Fibroblast of the conjunctiva (primary cell): ENCODE data around the gene MORF4L2.

Experiments used
- DNase-seq: peaks from one replicate; pipeline ENCODE4 v3.0.0-alpha.2; 2010; ENCODE audit warnings: low read depth

The MORF4L2 gene

GRCh38 chrX:103631145-103631544, 55.4 kb downstream of the MORF4L2 start:
- no peak for DNase-seq

GRCh38 chrX:103630171-103630511, 56.4 kb downstream of the MORF4L2 start:
- no peak for DNase-seq

GRCh38 chrX:103629318-103630170, 57.0 kb downstream of the MORF4L2 start:
- peak; percentile 56 for DNase-seq

- no peak for DNase-seq
Measured at GRCh38 chrX:103628386-103629317, 57.8 kb downstream of the MORF4L2 start, which contains the start of gene TCEAL1. Gene TCEAL1 (plus strand): TSS chrX:103628975. CDS start chrX:103629917, 942 bp downstream.

GRCh38 chrX:103626855-103627254, 59.6 kb downstream of the MORF4L2 start:
- no peak for DNase-seq
